ENCODE data around the gene FURIN. TPM values are rescaled to one million over a fixed set of nuclear protein-coding genes. Genes with fewer than 3 reads are reported as not detected.

The FURIN gene
- 33.5 and 40.8 TPM in 2 replicates for polyA plus RNA-seq (2012; rRNA removed)
- 15.4 and 29.8 TPM in 2 replicates for polyA plus RNA-seq (2012; cell fraction: cytosol; rRNA removed)
- 25.5 and 28.9 TPM in 2 replicates for polyA plus RNA-seq (2012; cell fraction: nucleus; rRNA removed)

DNA sequence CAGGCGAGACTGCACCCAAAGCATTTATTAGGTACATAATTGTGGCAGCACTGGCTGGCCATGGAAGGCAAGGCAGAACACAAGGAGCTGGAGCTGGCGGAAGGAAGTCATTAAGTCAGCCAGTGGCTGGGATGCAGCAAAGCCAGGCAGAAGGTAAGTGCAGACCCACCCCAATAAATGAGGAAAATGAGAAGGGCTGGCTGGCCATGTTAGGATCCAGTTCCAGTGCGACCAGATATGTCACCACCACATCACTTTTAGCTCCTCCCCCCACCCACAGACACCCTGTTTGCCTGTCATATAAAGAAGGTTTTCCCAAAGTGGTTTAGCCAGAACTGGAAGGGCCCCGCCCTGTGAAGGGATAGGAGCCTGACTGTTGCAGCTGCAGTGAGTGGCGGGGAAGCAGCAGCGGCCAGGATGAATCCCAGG lies at the start of gene FURIN:
FURIN (plus strand) TSS at position 328 of the 429 bp plus-strand sequence. CDS start 7,153 bp downstream, outside the sequence.
- H3K4me1 ChIP-seq (ENCODE audit: control insufficient read depth in 1 of 2, insufficient read depth in 2 of 2, low read depth in 1 of 2, low read length in 1 of 2): peaks cover 21 to 28% of the 10 kb centered on the region in 2 experiments; a peak in 2 of 4 replicates
- DNase-seq: no peak
- peaks cover 2% of the 10 kb centered on the region; the same call in 1 of the 2 replicates for H4K20me1 ChIP-seq (ENCODE audit: insufficient read depth)
- TF ChIP-seq ZBTB33 (IDR thresholded peaks at IDR 0.05; ENCODE audit: borderline replicate concordance, low read depth): no peak
- peaks cover 22% of the 10 kb centered on the region for H3F3A ChIP-seq (replicated peaks; ENCODE audit: insufficient read depth)
- no peak within 1 kb of the TSS for H3K4me3 ChIP-seq (ENCODE audit: low read depth in 2 of 2, low read length in 1 of 2)
- WGBS (ENCODE audit: low lambda C conversion rate): 98% methylated on average over 6 of the region's 6 CpGs
- H3K36me3 ChIP-seq (replicated peaks in 1 of 2; ENCODE audit: control insufficient read depth in 1 of 2, insufficient read depth in 2 of 2, low read length in 1 of 2): no peaks in the 10 kb centered on the region
- peaks cover 32% of the 10 kb centered on the region for H3K79me2 ChIP-seq (ENCODE audit: insufficient read depth)
- no peaks in the 10 kb centered on the region for H3K27me3 ChIP-seq (ENCODE audit: insufficient read depth)
- ChIA-PET POLR2A (no interaction called here), CTCF (interaction anchor here (1.0 to 4.2 kb wide), 2 partner anchors 18 to 64 kb away, joined by 3 to 24 read pairs; partner anchors contain the start of gene HDDC3)
- H3K27ac ChIP-seq (ENCODE audit: low read depth in 2 of 2, low read length in 1 of 2): peak within 1 kb of the TSS; percentile 36 to 81; a peak in 3 of 4 replicates
- H3K9me3 ChIP-seq: no peaks in the 10 kb centered on the region
- peak within 1 kb of the TSS; percentile 77 for H3K4me2 ChIP-seq
- peak within 1 kb of the TSS; percentile 45 for H2AFZ ChIP-seq (ENCODE audit: low read depth)
- no peaks in the 10 kb centered on the region for H3K9me2 ChIP-seq
- H3K9ac ChIP-seq: peak within 1 kb of the TSS; percentile 36; the same call in 1 of the 2 replicates

- no peaks in the 10 kb centered on the region for H3F3A ChIP-seq (replicated peaks; ENCODE audit: insufficient read depth)
- no peaks in the 10 kb centered on the region for H3K9me2 ChIP-seq
- no peaks in the 10 kb centered on the region for H3K27me3 ChIP-seq (ENCODE audit: insufficient read depth)
- no peaks in the 10 kb centered on the region for H3K9me3 ChIP-seq
- CTCF ChIA-PET: no interaction called here
- no peak overlapping the region for H3K9ac ChIP-seq
- TF ChIP-seq, protein P1, sequence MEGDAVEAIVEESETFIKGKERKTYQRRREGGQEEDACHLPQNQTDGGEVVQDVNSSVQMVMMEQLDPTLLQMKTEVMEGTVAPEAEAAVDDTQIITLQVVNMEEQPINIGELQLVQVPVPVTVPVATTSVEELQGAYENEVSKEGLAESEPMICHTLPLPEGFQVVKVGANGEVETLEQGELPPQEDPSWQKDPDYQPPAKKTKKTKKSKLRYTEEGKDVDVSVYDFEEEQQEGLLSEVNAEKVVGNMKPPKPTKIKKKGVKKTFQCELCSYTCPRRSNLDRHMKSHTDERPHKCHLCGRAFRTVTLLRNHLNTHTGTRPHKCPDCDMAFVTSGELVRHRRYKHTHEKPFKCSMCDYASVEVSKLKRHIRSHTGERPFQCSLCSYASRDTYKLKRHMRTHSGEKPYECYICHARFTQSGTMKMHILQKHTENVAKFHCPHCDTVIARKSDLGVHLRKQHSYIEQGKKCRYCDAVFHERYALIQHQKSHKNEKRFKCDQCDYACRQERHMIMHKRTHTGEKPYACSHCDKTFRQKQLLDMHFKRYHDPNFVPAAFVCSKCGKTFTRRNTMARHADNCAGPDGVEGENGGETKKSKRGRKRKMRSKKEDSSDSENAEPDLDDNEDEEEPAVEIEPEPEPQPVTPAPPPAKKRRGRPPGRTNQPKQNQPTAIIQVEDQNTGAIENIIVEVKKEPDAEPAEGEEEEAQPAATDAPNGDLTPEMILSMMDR (IDR thresholded peaks at IDR 0.05): no peak
- TF ChIP-seq CHD2 (IDR thresholded peaks at IDR 0.05; ENCODE audit: low read length, partially characterized antibody) (no peak), FOSL2 (IDR thresholded peaks at IDR 0.05; ENCODE audit: borderline replicate concordance, low read depth) (no peak), SIN3A (IDR thresholded peaks at IDR 0.05; ENCODE audit: borderline replicate concordance, low read depth, low read length) (no peak), NFIC (IDR thresholded peaks at IDR 0.05; ENCODE audit: borderline replicate concordance) (no peak), ELF1 (IDR thresholded peaks at IDR 0.05) (no peak), TEAD4 (IDR thresholded peaks at IDR 0.05; ENCODE audit: borderline replicate concordance, insufficient read depth) (no peak), MEF2A (IDR thresholded peaks at IDR 0.05; ENCODE audit: borderline replicate concordance, low read depth) (no peak), GABPA (IDR thresholded peaks at IDR 0.05; ENCODE audit: low read depth) (no peak), PBX3 (IDR thresholded peaks at IDR 0.05) (no peak), RFX5 (IDR thresholded peaks at IDR 0.05; ENCODE audit: low read length) (no peak), YY1 (IDR thresholded peaks at IDR 0.05; ENCODE audit: low read depth) (no peak), GATA2 (CRISPR knock-in tag; IDR thresholded peaks at IDR 0.05) (no peak)
- TF ChIP-seq, protein P2, sequence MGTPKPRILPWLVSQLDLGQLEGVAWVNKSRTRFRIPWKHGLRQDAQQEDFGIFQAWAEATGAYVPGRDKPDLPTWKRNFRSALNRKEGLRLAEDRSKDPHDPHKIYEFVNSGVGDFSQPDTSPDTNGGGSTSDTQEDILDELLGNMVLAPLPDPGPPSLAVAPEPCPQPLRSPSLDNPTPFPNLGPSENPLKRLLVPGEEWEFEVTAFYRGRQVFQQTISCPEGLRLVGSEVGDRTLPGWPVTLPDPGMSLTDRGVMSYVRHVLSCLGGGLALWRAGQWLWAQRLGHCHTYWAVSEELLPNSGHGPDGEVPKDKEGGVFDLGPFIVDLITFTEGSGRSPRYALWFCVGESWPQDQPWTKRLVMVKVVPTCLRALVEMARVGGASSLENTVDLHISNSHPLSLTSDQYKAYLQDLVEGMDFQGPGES (IDR thresholded peaks at IDR 0.05; ENCODE audit: low read depth, low read length): no peak
- TF ChIP-seq, protein P3, sequence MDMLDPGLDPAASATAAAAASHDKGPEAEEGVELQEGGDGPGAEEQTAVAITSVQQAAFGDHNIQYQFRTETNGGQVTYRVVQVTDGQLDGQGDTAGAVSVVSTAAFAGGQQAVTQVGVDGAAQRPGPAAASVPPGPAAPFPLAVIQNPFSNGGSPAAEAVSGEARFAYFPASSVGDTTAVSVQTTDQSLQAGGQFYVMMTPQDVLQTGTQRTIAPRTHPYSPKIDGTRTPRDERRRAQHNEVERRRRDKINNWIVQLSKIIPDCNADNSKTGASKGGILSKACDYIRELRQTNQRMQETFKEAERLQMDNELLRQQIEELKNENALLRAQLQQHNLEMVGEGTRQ (IDR thresholded peaks at IDR 0.05; ENCODE audit: borderline replicate concordance, low read depth, low read length): no peak
- DNase-seq: no peak
- WGBS (ENCODE audit: low lambda C conversion rate): 100% methylated on average over 2 of the region's 6 CpGs
- peaks cover 0 to 16% of the 10 kb centered on the region in 2 experiments; a peak in 1 of 4 replicates for H3K4me1 ChIP-seq (ENCODE audit: control insufficient read depth in 1 of 2, insufficient read depth in 2 of 2, low read depth in 1 of 2, low read length in 1 of 2)
- H3K4me3 ChIP-seq (ENCODE audit: low read depth in 2 of 2, low read length in 1 of 2): no peak overlapping the region
- no peak overlapping the region for H3K27ac ChIP-seq (ENCODE audit: low read depth in 2 of 2, low read length in 1 of 2)
- H2AFZ ChIP-seq (ENCODE audit: low read depth): no peak overlapping the region
- H3K36me3 ChIP-seq (replicated peaks in 1 of 2; ENCODE audit: control insufficient read depth in 1 of 2, insufficient read depth in 2 of 2, low read length in 1 of 2): no peaks in the 10 kb centered on the region
- no peaks in the 10 kb centered on the region for H3K79me2 ChIP-seq (ENCODE audit: insufficient read depth)
- POLR2A ChIA-PET: no interaction called here
- H3K4me2 ChIP-seq: no peak overlapping the region
- H4K20me1 ChIP-seq (ENCODE audit: insufficient read depth): no peaks in the 10 kb centered on the region
Observed at GRCh38 chr15:90819390-90819789, 49.0 kb upstream of the FURIN start.
